Measurements from ENCODE around the gene PLEKHH3. TPM values are rescaled to one million over a fixed set of nuclear protein-coding genes. Genes with fewer than 3 reads are reported as not detected.

The PLEKHH3 gene
- total RNA-seq, 6 experiments from 2014 or later, result 8.1 to 23.7 (median 11.2) TPM

- no peak for TF ChIP-seq CTCF (IDR thresholded peaks at IDR 0.05)
- TF ChIP-seq POLR2A (IDR thresholded peaks at IDR 0.05), result no peak
- H3K36me3 ChIP-seq, result no peaks in the 10 kb centered on the region
- H3K4me1 ChIP-seq, result peaks cover 0 to 16% (median 0%) of the 10 kb centered on the region in 4 donors
- intact Hi-C loops (cut with DNase I), result loop anchor here (10.0 kb wide), 2 partner anchors 72 to 102 kb away; no protein-coding TSS in a partner anchor
- no peak overlapping the region for H3K27ac ChIP-seq
- no peak overlapping the region for H3K4me3 ChIP-seq
- DNase-seq (no peak), ATAC-seq (no peak)
- WGBS (ENCODE audit: insufficient coverage, low coverage, low lambda C conversion rate, missing lambda C conversion rate), result 52% methylated on average over 15 of the region's 32 CpGs
- no peaks in the 10 kb centered on the region for H3K9me3 ChIP-seq
- peaks cover 0 to 5% of the 10 kb centered on the region in 2 donors for H3K27me3 ChIP-seq
Observed at GRCh38 chr17:42686520-42687128, 9.8 kb upstream of the PLEKHH3 start.

GRCh38 chr17:42685831-42686230 lies 9.0 kb upstream of the PLEKHH3 start:
- Histone ChIP-seq H3K27ac (no peak overlapping the region), H3K4me3 (no peak overlapping the region), H3K36me3 (no peaks in the 10 kb centered on the region), H3K9me3 (no peaks in the 10 kb centered on the region), H3K4me1 (peaks cover 0 to 16% (median 0%) of the 10 kb centered on the region in 4 donors), H3K27me3 (peaks cover 0 to 5% of the 10 kb centered on the region in 2 donors)
- ATAC-seq (no peak), DNase-seq (no peak)
- WGBS (ENCODE audit: insufficient coverage, low coverage, low lambda C conversion rate, missing lambda C conversion rate), result 33% methylated on average over 3 of the region's 14 CpGs
- intact Hi-C loops (cut with DNase I), result loop anchor here (10.0 kb wide), 2 partner anchors 71 to 101 kb away; no protein-coding TSS in a partner anchor
- TF ChIP-seq CTCF (IDR thresholded peaks at IDR 0.05) (no peak), POLR2A (IDR thresholded peaks at IDR 0.05) (no peak)

- Histone ChIP-seq H3K27ac (no peak overlapping the region), H3K36me3 (no peaks in the 10 kb centered on the region), H3K4me3 (no peak overlapping the region), H3K27me3 (peaks cover 0 to 5% of the 10 kb centered on the region in 2 donors), H3K4me1 (peaks cover 0 to 16% (median 0%) of the 10 kb centered on the region in 4 donors), H3K9me3 (no peaks in the 10 kb centered on the region)
- intact Hi-C loops (cut with DNase I), result loop anchor here (10.0 kb wide), 2 partner anchors 70 to 100 kb away; no protein-coding TSS in a partner anchor
- ATAC-seq (no peak), DNase-seq (no peak)
- WGBS (ENCODE audit: insufficient coverage, low coverage, low lambda C conversion rate, missing lambda C conversion rate), result 44% methylated on average over 18 of the region's 50 CpGs
- no peak for TF ChIP-seq CTCF (IDR thresholded peaks at IDR 0.05)
Observed at GRCh38 chr17:42684929-42685556, 8.2 kb upstream of the PLEKHH3 start.

GRCh38 chr17:42683407-42684034 lies 6.7 kb upstream of the PLEKHH3 start:
- TF ChIP-seq CTCF (IDR thresholded peaks at IDR 0.05), result no peak
- TF ChIP-seq POLR2A (IDR thresholded peaks at IDR 0.05), result no peak
- intact Hi-C loops (cut with DNase I), result loop anchor here (10.0 kb wide), 2 partner anchors 69 to 99 kb away; no protein-coding TSS in a partner anchor
- ATAC-seq (peak in 1 of 4 donors; percentile 26), DNase-seq (no peak)
- Histone ChIP-seq H3K27me3 (peaks cover 0 to 5% of the 10 kb centered on the region in 2 donors), H3K36me3 (no peaks in the 10 kb centered on the region), H3K27ac (no peak overlapping the region), H3K4me1 (peaks cover 0 to 31% (median 6%) of the 10 kb centered on the region in 4 donors), H3K9me3 (no peaks in the 10 kb centered on the region), H3K4me3 (no peak overlapping the region)
- WGBS (ENCODE audit: insufficient coverage, low coverage, low lambda C conversion rate, missing lambda C conversion rate), result no CpG with 5 or more reads among the region's 25 CpGs

All from right lobe of liver (tissue), 6 donors.